Right lobe of liver (tissue), 6 donors: ENCODE measurements around the gene PFDN5. TPM values are rescaled to one million over a fixed set of nuclear protein-coding genes. Genes with fewer than 3 reads are reported as not detected.

Source experiments
- ATAC-seq, 4 donors: fragments of 200-7000 bp; cut with Tn5 transposase; one replicate each; pipeline ENCODE4 v1.9.1; 2020; ENCODE audit warnings: mild to moderate bottlenecking in 4 of 4, moderate library complexity in 4 of 4
- DNase-seq, 3 donors: peaks; one replicate each; pipeline ENCODE4 v3.0.0-alpha.2; 2020
- H3K27ac ChIP-seq, 3 donors: fragments of 200-600 bp; one replicate each; pipeline ENCODE4 v1.8.0; 2022
- H3K27me3 ChIP-seq, 2 donors: fragments of 200-600 bp; one replicate each; pipeline ENCODE4 v1.8.0; 2022
- H3K36me3 ChIP-seq, 4 donors: fragments of 200-600 bp; sonication (generic) in 1 of 4; one replicate each; pipeline versions ENCODE4 v1.5.1 to v1.8.0; 2017 to 2022; ENCODE audit warnings: control low read depth in 1 of 4
- H3K4me1 ChIP-seq, 4 donors: fragments of 200-600 bp; sonication (generic) in 1 of 4; one replicate each; pipeline versions ENCODE4 v1.5.1 to v1.8.0; 2017 to 2022; ENCODE audit warnings: control low read depth in 1 of 4
- H3K4me3 ChIP-seq, 3 donors: fragments of 200-600 bp; one replicate each; pipeline ENCODE4 v1.8.0; 2022
- H3K9me3 ChIP-seq, 4 donors: fragments of 200-600 bp; sonication (generic) in 1 of 4; one replicate each; pipeline versions ENCODE4 v1.5.1 to v1.8.0; 2017 to 2022; ENCODE audit warnings: control low read depth in 1 of 4
- CTCF ChIP-seq, 4 donors: fragments of 200-600 bp in 3 of 4; fragments of 450-650 bp in 1 of 4; IDR thresholded peaks; one replicate each; pipeline versions ENCODE4 v1.5.1 to v1.8.0; 2016 to 2022; ENCODE audit warnings: antibody characterized with exemption in 4 of 4, mild to moderate bottlenecking in 2 of 4
- POLR2A ChIP-seq: fragments of 450-650 bp; IDR thresholded peaks from one replicate; pipeline ENCODE4 v1.6.1; 2017; ENCODE audit warnings: antibody characterized with exemption, mild to moderate bottlenecking
- WGBS: methylation state at CpG from one replicate; pipeline ENCODE4 v1.1.6; 2018; ENCODE audit warnings: low coverage, low lambda C conversion rate; ENCODE audit not compliant: insufficient coverage; ENCODE audit errors: missing lambda C conversion rate; 5-methylcytosine and 5-hydroxymethylcytosine counted together
- intact Hi-C, 2 donors: fragments of 100-400 bp; cut with DNase I; formaldehyde crosslinking; loops; one replicate each; pipeline versions ENCODE4 v1.11.2 to v1.14.1; 2022
- total RNA-seq, 6 experiments: library from RNA; depleted of rRNA in 2 of 6; stranded (reverse); fragments of >200 nt in 2 of 6; fragmentation: NEBNext Ultra II Directional in 3 of 6; extraction: Animal tissue kit (Norgen Biotek cat#: 25700) in 3 of 6; gene quantifications; one replicate each; pipeline versions ENCODE4 v1.1.0 to v1.2.4, GENCODE V29; 2016 to 2023
- donor health status: DM: no; HTN: yes; CAD: no.
- donor health status: DM: no; HTN: no; CAD: no.
- donor health status: DM: no; HTN: no; CAD: no.
- donor health status: DM: no; HTN: yes; CAD: no.
- donor health status: DM: no; HTN: yes; CAD: no.

PFDN5 gene
- total RNA-seq, 6 experiments from 2014 or later: 122 to 170 (median 146) TPM

GRCh38 chr12:53332744-53333143 lies 37.4 kb downstream of the PFDN5 start:
- no peak for TF ChIP-seq POLR2A
- no peak for TF ChIP-seq CTCF (IDR thresholded peaks at IDR 0.05)
- Histone ChIP-seq H3K36me3 (no peaks in the 10 kb centered on the region), H3K27me3 (no peaks in the 10 kb centered on the region), H3K4me3 (no peak overlapping the region), H3K27ac (no peak overlapping the region), H3K9me3 (no peaks in the 10 kb centered on the region), H3K4me1 (no peaks in the 10 kb centered on the region)
- no peak for DNase-seq
- no peak for ATAC-seq
- intact Hi-C loops: no loop called here
- WGBS: 71% methylated on average over 3 of the region's 15 CpGs

- 62% methylated on average over 4 of the region's 4 CpGs for WGBS
These were observed 37.9 kb downstream of the PFDN5 start for GRCh38 chr12:53333289-53333688.

GRCh38 chr12:53333845-53334244 lies 38.5 kb downstream of the PFDN5 start:
- 54% methylated on average over 2 of the region's 7 CpGs for WGBS
- Histone ChIP-seq H3K36me3 (no peaks in the 10 kb centered on the region), H3K27ac (no peak overlapping the region), H3K4me3 (no peak overlapping the region), H3K9me3 (no peaks in the 10 kb centered on the region), H3K27me3 (no peaks in the 10 kb centered on the region), H3K4me1 (no peaks in the 10 kb centered on the region)
- ATAC-seq (no peak), DNase-seq (no peak)
- no peak for TF ChIP-seq POLR2A
- TF ChIP-seq CTCF (IDR thresholded peaks at IDR 0.05): no peak
- intact Hi-C loops: no loop called here

More at GRCh38 chr12:53333289-53333688, 37.9 kb downstream of the PFDN5 start:
- no peak for DNase-seq
- Histone ChIP-seq H3K4me1 (no peaks in the 10 kb centered on the region), H3K27me3 (no peaks in the 10 kb centered on the region), H3K9me3 (no peaks in the 10 kb centered on the region), H3K27ac (no peak overlapping the region), H3K4me3 (no peak overlapping the region), H3K36me3 (no peaks in the 10 kb centered on the region)
- ATAC-seq: no peak
- intact Hi-C loops: no loop called here
- no peak for TF ChIP-seq CTCF (IDR thresholded peaks at IDR 0.05)

- no peak overlapping the region for H3K4me3 ChIP-seq
- TF ChIP-seq POLR2A (no peak), CTCF (IDR thresholded peaks at IDR 0.05) (no peak)
- no peak overlapping the region for H3K27ac ChIP-seq
- no peak for DNase-seq
- ATAC-seq: no peak
- H3K4me1 ChIP-seq: no peaks in the 10 kb centered on the region
- 0% methylated on average over 1 of the region's 8 CpGs for WGBS
- no peaks in the 10 kb centered on the region for H3K9me3 ChIP-seq
- H3K36me3 ChIP-seq: no peaks in the 10 kb centered on the region
- H3K27me3 ChIP-seq: no peaks in the 10 kb centered on the region
- intact Hi-C loops: no loop called here
These were observed 39.5 kb downstream of the PFDN5 start for GRCh38 chr12:53334822-53335221.

- no peak within 1 kb of the TSS for H3K4me3 ChIP-seq
- 55% methylated on average over 10 of the region's 15 CpGs for WGBS
- no peaks in the 10 kb centered on the region for H3K27me3 ChIP-seq
- H3K27ac ChIP-seq: no peak within 1 kb of the TSS
- no peaks in the 10 kb centered on the region for H3K4me1 ChIP-seq
- intact Hi-C loops: no loop called here
- no peaks in the 10 kb centered on the region for H3K36me3 ChIP-seq
- ATAC-seq: peak in 1 of 4 donors; percentile 16
- no peak for TF ChIP-seq POLR2A
- no peak for DNase-seq
- H3K9me3 ChIP-seq: no peaks in the 10 kb centered on the region
These were observed 40.9 kb downstream of the PFDN5 start, which contains the start of gene SP7 for GRCh38 chr12:53336181-53336681. Gene SP7, minus strand, starts transcription at chr12:53336354. Its CDS starts 708 bp downstream, at chr12:53335646.
